GM12891 (cell line): ENCODE results near the gene STARD5.

Experiments
- POLR2A ChIP-seq: IDR thresholded peaks from 2 replicates; pipeline ENCODE4 v1.6.1; 2011; ENCODE audit warnings: low read depth, low read length, control low read depth
- POLR2AphosphoS5 ChIP-seq: IDR thresholded peaks from 2 replicates; pipeline ENCODE4 v1.6.1; 2011; ENCODE audit warnings: low read depth, low read length, control low read depth
- TAF1 ChIP-seq: IDR thresholded peaks from 2 replicates; pipeline ENCODE4 v1.6.1; 2011; ENCODE audit warnings: low read depth, low read length, control low read depth

- TF ChIP-seq POLR2A, result no peak
- TF ChIP-seq TAF1, result no peak
- no peak for TF ChIP-seq POLR2AphosphoS5
These were observed 22.7 kb upstream of the STARD5 start for GRCh38 chr15:81346611-81347010.
